OCI-LY7 (cell line): Measurements from ENCODE around the gene MAGIX. TPM values are rescaled to one million over a fixed set of nuclear protein-coding genes. Genes with fewer than 3 reads are reported as not detected.

Experiments used
- BruUV-seq: library from RNA; stranded (reverse); fragments of 400-500 nt; replicated peaks from 2 replicates; lab custom pipeline; 2021; lab: Mats Ljungman, UMichigan
- CTCF ChIA-PET: fragments of 300-600 bp; sonication (Branson Sonifier 250); formaldehyde crosslinking; loops from one replicate; lab custom pipeline; 2022; ENCODE audit warnings: antibody characterized with exemption; ENCODE audit not compliant: unreplicated experiment; lab: Charles Lee
- POLR2A ChIA-PET: fragments of 300-600 bp; sonication (Branson Sonifier 250); formaldehyde crosslinking; loops from one replicate; lab custom pipeline; 2022; ENCODE audit warnings: antibody characterized with exemption; lab: Charles Lee
- DNase-seq: peaks from one replicate; pipeline ENCODE4 v3.0.0-alpha.2; 2015; ENCODE audit warnings: low spot score
- H2AFZ ChIP-seq: fragments of 200-600 bp; sonication (generic), shearing (Covaris generic); 2 replicates; pipeline ENCODE4 v1.6.1; 2014; ENCODE audit warnings: mild to moderate bottlenecking, antibody characterized with exemption, low read length, moderate library complexity
- H3K27ac ChIP-seq: fragments of 200-600 bp; sonication (generic); 2 replicates; pipeline ENCODE4 v1.5.1; 2014; ENCODE audit warnings: mixed run types, low read depth, mild to moderate bottlenecking, moderate library complexity, low read length, inconsistent platforms; ENCODE audit not compliant: poor library complexity, severe bottlenecking
- H3K36me3 ChIP-seq: fragments of 200-600 bp; sonication (generic); 2 replicates; pipeline ENCODE4 v1.6.1; 2014; ENCODE audit warnings: mild to moderate bottlenecking, antibody characterized with exemption, low read length, moderate library complexity, mixed read lengths; ENCODE audit not compliant: insufficient read depth
- H3K4me1 ChIP-seq: fragments of 200-600 bp; sonication (generic); 2 replicates; pipeline ENCODE4 v1.5.1; 2014; ENCODE audit warnings: mild to moderate bottlenecking, low read length; ENCODE audit not compliant: insufficient read depth, poor library complexity, severe bottlenecking
- H3K4me2 ChIP-seq: fragments of 200-600 bp; sonication (generic); 2 replicates; pipeline ENCODE4 v1.6.1; 2014; ENCODE audit warnings: mild to moderate bottlenecking, low read length
- H3K4me3 ChIP-seq: fragments of 200-600 bp; sonication (generic); 2 replicates; pipeline ENCODE4 v1.5.1; 2014; ENCODE audit warnings: mild to moderate bottlenecking, low read depth, low read length; ENCODE audit not compliant: poor library complexity, severe bottlenecking
- H3K79me2 ChIP-seq: fragments of 200-600 bp; sonication (generic); 2 replicates; pipeline ENCODE4 v1.6.1; 2016; ENCODE audit warnings: low read depth, mild to moderate bottlenecking, low read length, moderate library complexity, mixed read lengths; ENCODE audit not compliant: insufficient read depth
- H3K9me2 ChIP-seq: fragments of 200-600 bp; sonication (generic); 2 replicates; pipeline ENCODE4 v1.6.1; 2016; ENCODE audit warnings: mild to moderate bottlenecking, low read length, mixed read lengths; ENCODE audit not compliant: insufficient read depth
- H3K9me3 ChIP-seq: fragments of 200-600 bp; sonication (generic); 2 replicates; pipeline ENCODE4 v1.6.1; 2014; ENCODE audit warnings: mild to moderate bottlenecking, mixed run types, low read length, mixed read lengths
- H4K20me1 ChIP-seq: fragments of 200-600 bp; sonication (generic); 2 replicates; pipeline ENCODE4 v1.6.1; 2014; ENCODE audit warnings: mild to moderate bottlenecking, antibody characterized with exemption, low read length, moderate library complexity, mixed read lengths; ENCODE audit not compliant: insufficient read depth
- CTCF ChIP-seq: fragments of 200-600 bp; sonication (generic); conservative IDR thresholded peaks from 2 replicates; pipeline ENCODE4 v1.5.1; 2014; ENCODE audit warnings: mild to moderate bottlenecking, antibody characterized with exemption, low read length, moderate library complexity, mixed read lengths
- EZH2phosphoT487 ChIP-seq: fragments of 200-600 bp; sonication (generic); IDR thresholded peaks from 2 replicates; pipeline ENCODE4 v1.6.1; 2018; ENCODE audit warnings: low read depth, borderline replicate concordance, mild to moderate bottlenecking, mixed run types, antibody characterized with exemption, low read length, moderate library complexity, mixed read lengths
- intact Hi-C: fragments of 100-400 bp; cut with micrococcal nuclease; formaldehyde crosslinking; loops from one replicate; pipeline ENCODE4 v1.10.0; 2022; ENCODE audit not compliant: unreplicated experiment
- total RNA-seq, 2 experiments: library from RNA; depleted of rRNA in 1 of 2; stranded (reverse); fragments of >200 nt in 1 of 2; shearing (Covaris generic) in 1 of 2; gene quantifications; 2 replicates each; pipeline ENCODE4 v1.2.3, GENCODE V29; 2014 to 2022

MAGIX gene
- total RNA-seq, 2 experiments from 2014 or later = 0.85 to 1.7 TPM

GRCh38 chrX:49183701-49184281 is 21.2 kb downstream of the MAGIX start:
- H3K4me1 ChIP-seq = peaks cover 11% of the 10 kb centered on the region
- peaks cover 13% of the 10 kb centered on the region; the same call in 1 of the 2 replicates for H3K79me2 ChIP-seq
- H3K4me3 ChIP-seq = no peak overlapping the region
- ChIA-PET POLR2A (interaction anchor here (0.6 kb wide), 1 partner anchor 17 kb away, joined by 3 read pairs; no protein-coding TSS in a partner anchor), CTCF (no interaction called here)
- no peak for DNase-seq
- no peaks in the 10 kb centered on the region for H3K9me3 ChIP-seq
- intact Hi-C loops = no loop called here
- no peak overlapping the region for H3K27ac ChIP-seq
- peaks cover 31% of the 10 kb centered on the region for H3K36me3 ChIP-seq
- no peak overlapping the region for H2AFZ ChIP-seq
- H3K4me2 ChIP-seq = no peak overlapping the region
- TF ChIP-seq CTCF (no peak), EZH2phosphoT487 (no peak)
- no peaks in the 10 kb centered on the region for H3K9me2 ChIP-seq
- no peaks in the 10 kb centered on the region for H4K20me1 ChIP-seq
- BruUV-seq = no TSS peak

GRCh38 chrX:49184294-49185281 is 22.0 kb downstream of the MAGIX start:
- no peak overlapping the region for H2AFZ ChIP-seq
- no peaks in the 10 kb centered on the region for H3K9me2 ChIP-seq
- peaks cover 17% of the 10 kb centered on the region for H3K4me1 ChIP-seq
- H3K27ac ChIP-seq = peak overlapping the region; percentile 14
- H3K4me2 ChIP-seq = peak overlapping the region; percentile 92
- H3K9me3 ChIP-seq = no peaks in the 10 kb centered on the region
- POLR2A ChIA-PET = interaction anchor here (0.6 to 0.7 kb wide), 2 partner anchors 18 to 519 kb away, joined by 3 read pairs; no protein-coding TSS in a partner anchor
- H3K79me2 ChIP-seq = peaks cover 13% of the 10 kb centered on the region; the same call in 1 of the 2 replicates
- intact Hi-C loops = no loop called here
- no TSS peak for BruUV-seq
- peak; percentile 42 for DNase-seq
- peaks cover 24% of the 10 kb centered on the region for H3K36me3 ChIP-seq
- TF ChIP-seq EZH2phosphoT487 = no peak
- no peak for TF ChIP-seq CTCF
- H4K20me1 ChIP-seq = no peaks in the 10 kb centered on the region
- CTCF ChIA-PET = no interaction called here
- H3K4me3 ChIP-seq = peak overlapping the region; percentile 87
